DOHH2 (cell line): Measurements from ENCODE around the gene ZDHHC19.

Experiments used
- CTCF ChIP-seq: fragments of 200-600 bp; sonication (generic); IDR thresholded peaks from one replicate; pipeline ENCODE4 v1.5.1; 2014; ENCODE audit warnings: antibody characterized with exemption, mild to moderate bottlenecking, low read depth, low read length; ENCODE audit not compliant: poor library complexity, severe bottlenecking
- EZH2phosphoT487 ChIP-seq: fragments of 200-600 bp; sonication (generic); IDR thresholded peaks from 2 replicates; pipeline ENCODE4 v1.6.1; 2017; ENCODE audit warnings: borderline replicate concordance, mild to moderate bottlenecking, antibody characterized with exemption, low read length, moderate library complexity, mixed read lengths

GRCh38 chr3:196218155-196218712 lies 7.0 kb upstream of the ZDHHC19 start:
- TF ChIP-seq CTCF (no peak), EZH2phosphoT487 (no peak)
